22Rv1 (cell line): ENCODE results near the gene DIAPH2.

Experiments used
- H3K27ac ChIP-seq: fragments of 450-650 bp; 2 replicates; pipeline ENCODE4 v1.5.1; 2017
- CTCF ChIP-seq: fragments of 450-650 bp; IDR thresholded peaks from 2 replicates; pipeline ENCODE4 v1.5.1; 2017; ENCODE audit warnings: mild to moderate bottlenecking
- ZFX ChIP-seq: fragments of 450-650 bp; IDR thresholded peaks from 2 replicates; pipeline ENCODE4 v1.6.1; 2017; ENCODE audit warnings: antibody characterized with exemption, borderline replicate concordance

The DIAPH2 gene

DNA sequence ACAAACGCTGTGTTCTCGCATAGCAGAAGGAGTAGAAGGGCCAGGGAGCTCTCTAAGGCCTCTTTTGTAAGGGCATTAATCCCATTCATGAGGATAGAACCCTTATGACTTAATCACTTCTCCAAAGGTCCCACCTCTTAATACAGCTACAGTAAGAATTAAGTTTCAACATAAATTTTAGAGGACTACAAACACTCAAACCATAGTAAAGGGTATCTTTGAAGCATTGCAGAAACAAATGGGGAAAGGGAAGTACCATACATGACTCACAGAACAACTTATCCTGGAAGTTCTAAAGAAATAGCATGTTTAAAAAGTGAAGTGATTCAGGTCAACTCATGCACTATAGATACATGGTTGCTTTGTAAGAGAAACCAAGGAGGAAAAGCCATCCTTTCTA lies 879.9 kb downstream of the DIAPH2 start:
- no peak for TF ChIP-seq CTCF
- TF ChIP-seq ZFX: no peak
- H3K27ac ChIP-seq: no peak overlapping the region

GRCh38 chrX:97587171-97587570 lies 902.5 kb downstream of the DIAPH2 start:
- TF ChIP-seq CTCF (no peak), ZFX (no peak)

DNA sequence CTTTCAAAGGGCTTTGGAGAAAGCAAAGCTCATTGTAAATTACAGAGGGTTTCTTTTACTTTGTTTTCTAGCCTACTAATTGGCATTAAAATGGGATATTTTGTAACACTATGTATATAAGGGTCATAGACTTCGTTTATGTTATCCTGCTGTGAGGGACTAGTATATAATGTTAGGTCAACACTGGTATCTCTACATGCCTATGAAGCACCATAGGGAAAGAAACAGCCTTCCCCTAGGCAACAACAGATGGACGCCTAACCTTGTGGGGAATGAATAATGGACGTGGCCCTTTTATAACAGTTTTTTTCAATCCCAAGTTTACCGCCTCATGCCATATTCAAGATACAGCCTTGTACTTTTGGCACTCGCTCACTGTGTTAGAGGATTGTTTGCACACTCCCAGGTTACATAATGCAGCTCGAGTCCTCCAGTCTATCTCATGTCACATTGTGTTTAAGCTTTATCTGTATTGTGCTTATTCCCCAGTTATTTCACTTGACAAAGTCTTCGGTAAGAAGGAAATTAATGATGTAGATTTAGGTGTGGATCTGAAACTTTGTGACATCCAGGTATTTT lies 910.1 kb downstream of the DIAPH2 start:
- TF ChIP-seq ZFX: no peak
- TF ChIP-seq CTCF: no peak
- H3K27ac ChIP-seq: no peak overlapping the region

More at GRCh38 chrX:97587171-97587570, 902.5 kb downstream of the DIAPH2 start:
- no peak overlapping the region for H3K27ac ChIP-seq

DNA sequence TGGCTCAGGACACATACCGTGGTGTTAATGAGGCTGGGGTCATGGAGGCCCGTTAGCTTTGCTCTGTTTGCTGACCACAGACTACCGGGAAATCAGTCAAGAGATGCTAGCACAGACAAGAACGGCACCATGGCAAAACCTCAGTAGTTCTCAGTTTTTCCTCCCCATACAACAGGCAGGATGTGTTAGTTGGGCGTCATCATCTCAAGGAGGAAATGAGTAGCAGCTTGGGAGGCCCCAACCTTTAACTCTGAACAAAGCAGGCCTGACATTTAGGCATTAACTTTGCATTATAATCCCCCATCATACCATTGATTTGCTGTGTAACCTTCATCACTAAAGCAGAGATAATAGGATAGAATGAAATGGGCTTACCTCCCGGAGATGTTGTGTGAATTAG lies 913.3 kb downstream of the DIAPH2 start:
- no peak for TF ChIP-seq CTCF
- TF ChIP-seq ZFX: no peak
- H3K27ac ChIP-seq: no peak overlapping the region

GRCh38 chrX:97602465-97603258 lies 918.0 kb downstream of the DIAPH2 start:
- no peak for TF ChIP-seq CTCF
- H3K27ac ChIP-seq: no peak overlapping the region

DNA sequence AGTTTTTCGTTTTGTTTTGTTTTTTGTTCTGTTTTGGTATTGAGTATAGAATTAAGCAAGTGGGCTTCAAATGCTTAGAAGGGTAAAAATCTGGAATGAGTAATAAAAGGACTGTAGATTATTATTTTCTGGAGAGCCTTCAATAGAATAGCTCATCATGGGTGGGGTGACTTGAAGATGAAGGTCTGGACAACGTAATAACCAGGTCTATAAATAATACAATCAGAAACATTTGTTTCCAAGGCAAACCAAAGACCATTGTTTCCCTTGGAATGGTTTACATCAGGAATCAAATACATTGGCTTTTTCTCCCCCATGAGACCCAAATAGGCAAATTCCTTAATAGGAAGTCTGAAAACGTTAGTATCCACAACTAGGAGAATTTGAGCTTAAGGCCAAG lies 920.6 kb downstream of the DIAPH2 start:
- no peak overlapping the region for H3K27ac ChIP-seq
- TF ChIP-seq ZFX: no peak
- TF ChIP-seq CTCF: no peak

- peak overlapping the region; percentile 15; the same call in 1 of the 2 replicates for H3K27ac ChIP-seq
- TF ChIP-seq ZFX: no peak
- TF ChIP-seq CTCF: no peak
Observed at GRCh38 chrX:97609357-97609756, 924.7 kb downstream of the DIAPH2 start.
